DND-41 (cell line): ENCODE data around the gene C16orf78.

ENCODE experiments used
- ATAC-seq: fragments of 200-7000 bp; cut with Tn5 transposase; 3 replicates; pipeline ENCODE4 v1.9.1; 2021; ENCODE audit warnings: low read depth; ENCODE audit not compliant: insufficient read depth
- DNase-seq: peaks from one replicate; pipeline ENCODE4 v3.0.0-alpha.2; 2020
- H2AFZ ChIP-seq: 2 replicates; pipeline ENCODE4 v1.6.0; 2012; ENCODE audit warnings: low read depth, low read length
- H3K27ac ChIP-seq: 2 replicates; pipeline ENCODE4 v1.5.1; 2012; ENCODE audit warnings: low read length, inconsistent platforms
- H3K27me3 ChIP-seq: fragments of 200-600 bp; sonication (generic); 2 replicates; pipeline ENCODE4 v1.6.0; 2012; ENCODE audit warnings: low read length, mild to moderate bottlenecking, inconsistent platforms; ENCODE audit not compliant: insufficient read depth, poor library complexity
- H3K36me3 ChIP-seq: 2 replicates; pipeline ENCODE4 v1.5.1; 2012; ENCODE audit warnings: low read length, inconsistent platforms; ENCODE audit not compliant: insufficient read depth
- H3K4me1 ChIP-seq: 2 replicates; pipeline ENCODE4 v1.5.1; 2012; ENCODE audit warnings: mild to moderate bottlenecking, low read length; ENCODE audit not compliant: insufficient read depth
- H3K4me2 ChIP-seq: 2 replicates; pipeline ENCODE4 v1.6.0; 2012; ENCODE audit warnings: mild to moderate bottlenecking, moderate library complexity, low read length, inconsistent platforms; ENCODE audit not compliant: insufficient read depth
- H3K4me3 ChIP-seq, 2 experiments: fragments of 200-600 bp in 1 of 2; shearing (Covaris generic) in 1 of 2; 2 replicates each; pipeline ENCODE4 v1.5.1; 2012 to 2016; ENCODE audit warnings: inconsistent platforms in 2 of 2, low read length in 2 of 2, mild to moderate bottlenecking in 2 of 2, low read depth in 1 of 2, moderate library complexity in 1 of 2
- H3K79me2 ChIP-seq: 2 replicates; pipeline ENCODE4 v1.6.0; 2012; ENCODE audit warnings: low read length, inconsistent platforms; ENCODE audit not compliant: insufficient read depth
- H3K9ac ChIP-seq: 2 replicates; pipeline ENCODE4 v1.6.0; 2012; ENCODE audit warnings: low read depth, mild to moderate bottlenecking, inconsistent platforms, low read length, moderate library complexity
- H3K9me3 ChIP-seq: 2 replicates; pipeline ENCODE4 v1.5.1; 2012; ENCODE audit warnings: low read length, moderate library complexity, mild to moderate bottlenecking, inconsistent platforms; ENCODE audit not compliant: insufficient read depth, severe bottlenecking
- H4K20me1 ChIP-seq: 2 replicates; pipeline ENCODE4 v1.6.0; 2012; ENCODE audit warnings: low read length; ENCODE audit not compliant: insufficient read depth
- EZH2 ChIP-seq: IDR thresholded peaks from 3 replicates; pipeline ENCODE4 v1.6.1; 2012; ENCODE audit warnings: borderline replicate concordance, low read depth, mild to moderate bottlenecking, moderate library complexity, low read length, inconsistent platforms; ENCODE audit not compliant: severe bottlenecking
- TF ChIP-seq, protein P1 (sequence below): IDR thresholded peaks from 2 replicates; pipeline ENCODE4 v1.5.1; 2012; ENCODE audit warnings: borderline replicate concordance, low read length, moderate library complexity, mild to moderate bottlenecking; ENCODE audit not compliant: poor library complexity, severe bottlenecking; ENCODE audit errors: extremely low read depth

C16orf78 gene

DNA sequence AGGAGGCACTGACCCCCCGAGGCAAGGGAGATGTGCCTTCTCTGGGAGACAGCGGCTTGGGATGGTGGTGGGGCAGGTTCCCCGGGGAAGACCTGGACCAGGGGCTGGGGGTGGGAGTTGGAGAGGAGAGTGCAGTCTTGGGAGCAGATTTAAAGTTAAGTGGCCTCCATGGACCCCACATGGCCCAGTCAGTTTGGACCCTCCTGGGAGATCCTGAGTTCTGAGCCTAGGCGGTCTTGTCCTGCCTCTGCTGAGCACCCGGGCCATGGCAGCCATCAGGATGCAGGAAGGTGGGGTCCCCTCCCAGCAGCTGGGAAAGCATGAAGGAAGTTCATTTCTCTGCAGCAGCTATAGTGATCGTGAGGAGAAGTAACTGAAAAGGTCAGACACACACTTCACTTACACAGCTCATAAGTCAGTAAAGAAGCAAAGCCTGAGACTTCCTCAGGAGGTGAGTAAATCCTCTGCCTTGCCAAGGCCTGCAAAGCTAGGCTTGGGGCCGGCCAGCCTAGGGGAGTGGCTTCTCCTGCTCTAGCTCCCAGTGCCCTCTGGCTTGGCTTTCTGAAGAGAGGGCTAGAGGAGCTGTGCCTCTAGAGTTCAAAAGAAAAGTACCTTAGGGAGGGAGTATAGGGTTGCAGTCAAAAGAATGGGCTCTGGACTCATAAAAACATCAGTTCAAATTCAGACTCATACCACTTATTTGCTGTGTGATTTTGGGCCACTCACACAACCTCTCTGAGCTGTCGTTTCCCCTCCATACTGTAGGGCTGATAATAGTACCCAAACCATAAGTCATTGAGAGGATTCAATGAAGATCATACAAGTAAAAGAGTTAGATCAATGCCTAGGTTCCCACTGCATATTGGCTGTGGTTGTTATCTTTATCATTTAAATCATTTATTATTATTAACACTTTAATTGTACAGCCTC, 31.0 kb upstream of the C16orf78 start:
- H2AFZ ChIP-seq, result no peak overlapping the region
- ATAC-seq, result no peak
- H4K20me1 ChIP-seq, result no peaks in the 10 kb centered on the region; the same call in 1 of the 2 replicates
- H3K79me2 ChIP-seq, result no peaks in the 10 kb centered on the region
- no peaks in the 10 kb centered on the region for H3K36me3 ChIP-seq
- H3K4me3 ChIP-seq, result no peak overlapping the region
- no peaks in the 10 kb centered on the region for H3K9me3 ChIP-seq
- H3K27ac ChIP-seq, result no peak overlapping the region
- H3K4me2 ChIP-seq, result no peak overlapping the region
- no peak for DNase-seq
- no peak for TF ChIP-seq EZH2
- TF ChIP-seq, protein P1, sequence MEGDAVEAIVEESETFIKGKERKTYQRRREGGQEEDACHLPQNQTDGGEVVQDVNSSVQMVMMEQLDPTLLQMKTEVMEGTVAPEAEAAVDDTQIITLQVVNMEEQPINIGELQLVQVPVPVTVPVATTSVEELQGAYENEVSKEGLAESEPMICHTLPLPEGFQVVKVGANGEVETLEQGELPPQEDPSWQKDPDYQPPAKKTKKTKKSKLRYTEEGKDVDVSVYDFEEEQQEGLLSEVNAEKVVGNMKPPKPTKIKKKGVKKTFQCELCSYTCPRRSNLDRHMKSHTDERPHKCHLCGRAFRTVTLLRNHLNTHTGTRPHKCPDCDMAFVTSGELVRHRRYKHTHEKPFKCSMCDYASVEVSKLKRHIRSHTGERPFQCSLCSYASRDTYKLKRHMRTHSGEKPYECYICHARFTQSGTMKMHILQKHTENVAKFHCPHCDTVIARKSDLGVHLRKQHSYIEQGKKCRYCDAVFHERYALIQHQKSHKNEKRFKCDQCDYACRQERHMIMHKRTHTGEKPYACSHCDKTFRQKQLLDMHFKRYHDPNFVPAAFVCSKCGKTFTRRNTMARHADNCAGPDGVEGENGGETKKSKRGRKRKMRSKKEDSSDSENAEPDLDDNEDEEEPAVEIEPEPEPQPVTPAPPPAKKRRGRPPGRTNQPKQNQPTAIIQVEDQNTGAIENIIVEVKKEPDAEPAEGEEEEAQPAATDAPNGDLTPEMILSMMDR, result no peak
- no peaks in the 10 kb centered on the region for H3K27me3 ChIP-seq
- peaks cover 11% of the 10 kb centered on the region for H3K4me1 ChIP-seq
- no peak overlapping the region for H3K9ac ChIP-seq

DNA sequence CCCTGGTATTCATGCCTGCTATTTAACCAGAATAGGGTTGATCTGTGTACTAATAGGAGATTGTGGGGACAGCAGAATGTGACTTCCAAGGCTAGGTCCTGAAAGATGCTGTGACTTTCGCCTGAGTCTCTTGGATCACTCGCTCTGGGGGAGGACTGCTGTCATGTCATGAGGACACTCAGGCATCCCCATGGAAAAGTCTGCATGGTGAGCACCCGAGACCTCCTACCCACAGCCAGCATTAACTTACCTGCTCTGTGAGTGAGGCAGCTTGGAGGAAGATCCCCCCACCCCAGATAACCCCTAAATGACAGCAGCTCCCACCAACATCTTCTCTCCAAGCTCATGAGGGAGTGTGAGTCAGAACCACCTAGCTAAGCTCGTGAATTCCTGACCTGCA, 30.3 kb upstream of the C16orf78 start:
- Histone ChIP-seq H3K36me3 (no peaks in the 10 kb centered on the region), H3K4me1 (peaks cover 11% of the 10 kb centered on the region), H4K20me1 (no peaks in the 10 kb centered on the region; the same call in 1 of the 2 replicates), H3K79me2 (no peaks in the 10 kb centered on the region), H3K27me3 (no peaks in the 10 kb centered on the region), H2AFZ (no peak overlapping the region), H3K27ac (no peak overlapping the region), H3K4me3 (no peak overlapping the region), H3K9ac (no peak overlapping the region), H3K9me3 (no peaks in the 10 kb centered on the region), H3K4me2 (no peak overlapping the region)
- DNase-seq (no peak), ATAC-seq (no peak)
- no peak for TF ChIP-seq EZH2

DNA sequence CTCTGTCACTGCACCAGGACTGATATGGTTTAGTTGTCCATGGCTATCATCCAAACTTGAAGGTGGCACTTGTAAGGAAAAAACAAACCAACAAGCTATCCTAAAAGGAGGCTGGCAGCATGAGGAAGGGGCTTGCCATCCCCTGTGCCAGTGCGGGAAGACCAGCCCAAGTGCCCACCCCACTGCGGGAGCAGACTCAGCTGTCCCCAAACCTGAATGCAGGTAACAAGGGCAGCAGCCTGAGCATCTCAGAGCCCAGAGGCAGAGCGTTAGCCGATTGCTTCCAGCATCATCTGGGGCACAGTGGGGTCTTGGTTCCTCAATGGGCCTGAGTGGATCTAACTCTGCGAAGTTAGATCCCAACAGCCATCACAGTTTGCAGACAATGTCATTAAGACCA, 29.2 kb upstream of the C16orf78 start:
- Histone ChIP-seq H2AFZ (no peak overlapping the region), H4K20me1 (no peaks in the 10 kb centered on the region; the same call in 1 of the 2 replicates), H3K4me2 (no peak overlapping the region), H3K9ac (no peak overlapping the region), H3K27ac (no peak overlapping the region), H3K79me2 (no peaks in the 10 kb centered on the region), H3K36me3 (no peaks in the 10 kb centered on the region), H3K4me1 (0 out of 2 replicates have a peak, but pooled peaks cover 2% of the 10 kb centered on the region), H3K4me3 (no peak overlapping the region), H3K27me3 (no peaks in the 10 kb centered on the region), H3K9me3 (no peaks in the 10 kb centered on the region)
- DNase-seq (no peak), ATAC-seq (no peak)
- no peak for TF ChIP-seq EZH2
- TF ChIP-seq, protein P1, result no peak

DNA sequence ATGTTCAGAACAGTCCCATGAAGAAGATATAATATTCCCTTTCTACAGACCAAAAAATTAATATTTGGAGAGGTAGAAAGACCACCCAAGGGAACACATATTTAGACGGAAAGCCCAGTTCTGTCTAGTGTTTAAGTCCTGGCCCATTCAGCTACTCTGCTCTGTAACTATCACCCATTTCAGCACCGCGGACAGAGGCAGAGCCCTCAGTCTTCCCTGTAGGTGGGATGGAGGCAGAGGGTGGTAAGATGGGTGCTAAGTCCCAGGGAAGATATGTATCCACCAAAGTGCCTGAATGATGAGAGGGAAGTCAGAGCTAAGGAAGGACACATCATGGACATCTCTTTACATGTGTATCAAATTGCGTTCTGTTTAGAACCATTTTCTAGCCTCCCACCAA, 27.8 kb upstream of the C16orf78 start:
- Histone ChIP-seq H3K4me1 (no peaks in the 10 kb centered on the region), H2AFZ (no peak overlapping the region), H4K20me1 (peaks cover 7% of the 10 kb centered on the region), H3K9ac (no peak overlapping the region), H3K4me3 (no peak overlapping the region), H3K9me3 (no peaks in the 10 kb centered on the region), H3K27me3 (no peaks in the 10 kb centered on the region), H3K4me2 (no peak overlapping the region), H3K36me3 (no peaks in the 10 kb centered on the region), H3K27ac (no peak overlapping the region), H3K79me2 (no peaks in the 10 kb centered on the region)
- peak; percentile 92 for ATAC-seq
- DNase-seq, result peak; percentile 71
- no peak for TF ChIP-seq EZH2
- TF ChIP-seq, protein P1, result no peak
